OCI-M2 (cell line): ENCODE measurements around the gene TRIM22.
"Not testable (repeated sequence)": the region's sequence is repeated elsewhere in the genome, so short reads cannot be mapped to it uniquely, and the experiment has no call there.

Experiments used
- DNase-seq: peaks from one replicate; lab custom pipeline; 2025; ENCODE audit not compliant: unreplicated experiment; lab: John Stamatoyannopoulos, UW

The TRIM22 gene, protein sequence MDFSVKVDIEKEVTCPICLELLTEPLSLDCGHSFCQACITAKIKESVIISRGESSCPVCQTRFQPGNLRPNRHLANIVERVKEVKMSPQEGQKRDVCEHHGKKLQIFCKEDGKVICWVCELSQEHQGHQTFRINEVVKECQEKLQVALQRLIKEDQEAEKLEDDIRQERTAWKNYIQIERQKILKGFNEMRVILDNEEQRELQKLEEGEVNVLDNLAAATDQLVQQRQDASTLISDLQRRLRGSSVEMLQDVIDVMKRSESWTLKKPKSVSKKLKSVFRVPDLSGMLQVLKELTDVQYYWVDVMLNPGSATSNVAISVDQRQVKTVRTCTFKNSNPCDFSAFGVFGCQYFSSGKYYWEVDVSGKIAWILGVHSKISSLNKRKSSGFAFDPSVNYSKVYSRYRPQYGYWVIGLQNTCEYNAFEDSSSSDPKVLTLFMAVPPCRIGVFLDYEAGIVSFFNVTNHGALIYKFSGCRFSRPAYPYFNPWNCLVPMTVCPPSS

DNA sequence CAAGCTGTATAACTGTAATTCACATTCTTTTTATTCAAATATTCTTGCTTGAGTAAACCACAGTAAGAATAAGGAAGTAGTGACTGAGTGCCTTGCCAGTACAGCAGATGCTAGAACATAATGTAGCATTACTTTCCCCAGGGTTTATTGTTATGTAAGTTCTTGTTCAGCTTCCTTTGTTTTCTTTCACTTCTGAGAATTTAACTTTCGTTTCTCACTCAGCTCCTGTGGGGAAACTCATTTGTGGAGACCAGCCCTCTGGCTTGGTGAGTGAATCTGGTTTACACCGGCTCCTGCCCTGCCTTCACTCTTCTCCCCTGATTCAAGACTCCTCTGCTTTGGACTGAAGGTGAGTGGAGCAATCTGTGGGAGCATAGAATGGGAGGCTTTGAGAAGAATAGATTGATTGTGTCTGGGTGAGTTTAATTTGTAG, at the start of gene TRIM22:
TSS of gene TRIM22 (plus strand) at position 240 of the 433 bp plus-strand sequence. CDS start 6,443 bp downstream, outside the sequence.
- DNase-seq = no peak

DNA sequence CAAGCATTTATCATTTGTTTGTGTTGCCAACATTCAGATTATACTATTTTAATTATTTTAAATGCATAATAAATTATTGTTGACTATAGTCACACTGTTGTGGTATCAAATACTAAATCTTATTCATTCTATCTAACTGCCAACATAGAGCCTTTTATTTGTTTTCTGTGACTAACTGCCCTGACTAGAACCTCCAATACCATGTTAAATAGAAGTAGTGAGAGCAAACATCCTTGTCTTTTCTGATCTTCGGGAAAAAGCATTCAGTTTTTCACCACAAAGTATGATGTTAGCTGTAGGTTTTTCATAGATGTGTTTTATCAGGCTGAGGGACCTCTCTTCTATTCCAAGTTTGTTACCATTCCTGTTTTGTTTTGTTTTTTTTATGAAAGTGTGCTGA, 49.6 kb upstream of the TRIM22 start:
- DNase-seq = no peak

DNA sequence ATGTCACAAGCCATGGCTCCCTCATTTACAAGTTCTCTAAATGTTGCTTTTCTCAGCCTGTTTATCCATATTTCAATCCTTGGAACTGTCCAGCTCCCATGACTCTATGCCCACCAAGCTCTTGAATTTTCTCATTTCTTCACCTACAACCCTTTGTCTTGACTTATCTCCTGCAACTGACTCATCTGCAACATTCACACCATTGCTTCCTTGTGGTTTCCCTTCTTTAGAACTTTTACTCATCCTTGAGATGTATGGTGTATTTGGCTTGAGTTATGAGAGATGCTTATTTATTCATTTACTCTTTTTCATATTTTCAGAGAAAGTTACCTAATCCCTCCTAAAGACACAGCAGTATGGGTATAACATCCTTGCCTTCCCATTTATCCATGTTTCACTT, 46.0 kb upstream of the TRIM22 start:
- DNase-seq = no peak

DNA sequence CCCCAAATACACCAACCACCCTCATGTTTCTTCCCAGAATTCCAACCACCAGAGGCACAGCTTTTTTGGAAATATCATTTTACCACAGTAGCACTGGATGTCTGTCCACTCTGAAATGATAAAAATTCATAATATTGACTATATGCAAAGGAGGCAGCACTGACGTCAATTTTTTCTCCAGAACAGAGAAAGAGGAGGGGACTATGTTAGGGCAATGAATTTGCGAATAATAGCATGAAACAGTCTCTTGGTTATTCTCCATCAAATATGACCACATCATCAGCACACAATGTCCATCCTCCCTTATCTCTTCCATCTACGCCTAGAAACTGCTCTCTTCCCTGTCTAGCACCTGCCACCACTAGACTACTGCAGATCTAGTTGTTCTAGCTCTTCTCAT, 43.5 kb upstream of the TRIM22 start:
- no peak for DNase-seq

DNA sequence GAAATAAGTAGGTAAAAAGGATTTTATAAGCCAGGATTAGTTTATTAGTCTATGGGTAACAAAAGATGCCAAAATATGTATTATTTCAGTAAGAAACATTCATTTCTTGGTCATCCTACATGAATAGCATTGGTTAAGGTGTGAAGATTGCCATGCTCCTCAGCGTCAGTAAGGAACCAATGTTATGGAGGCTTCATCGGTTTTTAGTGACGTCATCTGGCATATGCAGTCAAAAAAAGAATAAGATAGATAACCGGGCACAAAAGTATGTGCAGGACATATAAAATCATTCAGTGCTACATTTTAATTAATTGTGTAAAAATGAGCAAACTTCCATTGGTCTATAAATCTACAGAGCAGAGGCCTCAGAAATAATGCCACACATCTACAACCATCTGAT, 34.1 kb upstream of the TRIM22 start:
- no peak for DNase-seq

DNA sequence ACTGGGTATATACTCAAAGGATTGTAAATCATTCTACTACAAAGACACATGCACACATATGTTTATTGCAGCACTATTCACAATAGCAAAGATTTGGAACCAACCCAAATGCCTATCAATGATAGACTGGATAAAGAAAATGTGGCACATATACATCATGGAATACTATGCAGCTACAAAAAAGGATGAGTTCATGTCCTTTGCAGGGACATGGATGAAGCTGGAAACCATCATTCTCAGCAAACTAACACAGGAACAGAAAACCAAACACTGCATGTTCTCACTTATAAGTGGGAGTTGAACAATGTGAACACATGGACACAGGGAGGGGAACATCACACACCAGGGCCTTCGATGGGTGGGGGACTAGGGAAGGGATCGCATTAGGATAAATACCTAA, 32.6 kb upstream of the TRIM22 start:
- not testable (repeated sequence) for DNase-seq

DNA sequence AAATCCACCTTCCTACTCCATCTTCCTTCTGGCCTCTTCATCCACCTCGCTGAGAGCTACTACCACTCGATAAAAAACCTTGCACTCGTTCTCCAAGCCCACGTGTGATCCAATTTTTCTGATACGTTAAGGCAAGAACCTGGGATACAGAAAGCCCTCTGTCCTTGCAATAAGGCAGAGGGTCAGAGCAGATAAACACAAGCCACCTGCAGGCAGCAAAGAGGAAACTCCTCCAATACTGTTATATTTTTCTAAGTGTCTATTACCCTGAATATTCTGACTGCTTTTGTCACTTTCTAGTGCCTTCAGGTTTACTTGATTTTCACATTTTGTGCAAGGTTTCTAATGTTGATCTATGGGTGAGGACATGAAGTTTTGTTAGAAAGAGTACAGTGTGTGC, 31.3 kb upstream of the TRIM22 start:
- no peak for DNase-seq

DNA sequence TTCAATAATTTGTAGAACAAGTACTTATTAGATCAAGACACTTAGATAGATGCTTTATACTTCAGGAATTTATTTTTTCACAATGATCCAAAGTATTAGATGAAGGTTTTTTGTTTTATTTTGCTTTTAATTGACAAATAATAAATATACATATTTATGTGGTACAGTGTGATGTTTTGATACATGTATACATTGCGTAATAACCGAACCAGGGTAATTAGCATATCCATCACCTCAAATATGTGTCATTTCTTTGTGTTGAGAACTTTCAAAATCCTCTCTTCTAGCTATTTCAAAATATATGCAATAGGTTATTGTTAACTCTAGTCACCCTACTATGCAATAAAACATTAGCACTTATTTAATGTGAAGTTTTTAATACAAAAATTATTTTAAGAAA, 26.1 kb upstream of the TRIM22 start:
- no peak for DNase-seq

DNA sequence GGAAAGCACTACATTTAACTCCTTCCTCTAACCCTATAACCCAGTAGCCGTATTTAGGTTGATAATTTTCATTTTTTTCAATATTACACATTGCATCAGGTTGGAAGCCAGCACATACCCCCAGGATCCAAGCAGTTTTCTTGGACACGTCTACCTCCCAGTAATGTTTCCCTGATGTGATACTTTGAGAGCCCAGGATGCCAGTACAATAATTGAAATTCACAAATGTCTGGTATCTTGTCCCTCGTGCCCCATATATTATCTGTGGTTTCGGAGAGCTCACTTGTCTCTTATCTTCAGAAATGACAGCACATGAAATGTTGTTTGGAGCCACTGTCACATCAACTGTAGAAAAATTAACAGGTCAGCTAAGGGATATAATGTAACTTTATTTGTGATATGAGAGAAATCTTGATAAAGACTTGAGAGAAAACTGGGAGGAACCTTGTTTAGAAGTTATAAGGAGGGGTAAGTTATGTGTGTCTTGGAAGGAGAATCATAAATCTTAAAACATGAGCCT, 24.5 kb upstream of the TRIM22 start:
- no peak for DNase-seq

DNA sequence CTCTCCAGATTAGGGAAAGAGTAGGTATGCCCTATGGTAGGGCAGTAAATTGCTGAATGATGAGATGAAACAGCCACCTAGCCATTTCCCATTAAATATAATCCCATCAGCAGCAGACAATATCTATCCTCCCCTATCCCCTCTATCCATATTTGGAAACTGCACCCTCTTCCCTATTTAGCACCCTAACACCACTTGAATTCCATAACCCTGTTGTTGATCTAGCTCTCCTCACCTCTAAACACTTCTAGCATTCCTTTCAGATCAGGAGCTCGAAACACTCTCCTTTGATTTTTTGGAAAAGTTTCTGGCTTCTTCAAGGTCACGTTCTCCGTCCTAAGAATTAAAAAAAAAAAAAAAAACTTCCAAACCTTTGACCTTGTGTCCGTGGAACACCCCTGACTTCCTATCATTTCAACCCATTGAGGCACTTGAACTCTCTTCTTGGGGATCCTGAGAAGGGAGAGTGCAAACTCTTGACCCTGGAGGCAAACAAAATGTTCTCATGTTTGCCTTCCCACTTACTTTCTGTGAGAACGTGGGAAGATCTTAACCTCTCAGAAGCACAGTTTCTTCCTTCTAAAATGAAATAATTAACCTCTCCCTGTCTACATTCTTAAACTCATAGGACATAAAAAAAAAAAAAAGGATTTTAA, 23.7 kb upstream of the TRIM22 start:
- no peak for DNase-seq

DNA sequence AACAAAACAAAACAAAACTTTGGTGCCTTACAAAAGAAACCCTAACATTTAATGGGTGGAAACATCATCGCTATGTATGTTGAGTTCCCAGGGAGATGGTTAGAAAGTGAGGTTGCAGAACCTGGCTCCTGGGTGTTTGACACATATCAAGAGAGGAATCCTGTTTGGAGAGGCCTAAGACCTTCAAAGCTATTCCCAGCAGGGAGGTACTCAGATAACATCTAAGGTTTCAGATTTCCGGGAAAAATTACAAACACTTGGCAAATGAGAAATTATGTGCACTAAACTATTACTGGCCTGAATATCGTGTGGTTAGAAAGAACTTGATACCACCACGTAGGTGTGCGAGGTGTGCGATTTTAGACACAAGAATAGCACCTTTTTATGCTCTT, 23.2 kb upstream of the TRIM22 start:
- DNase-seq = no peak

DNA sequence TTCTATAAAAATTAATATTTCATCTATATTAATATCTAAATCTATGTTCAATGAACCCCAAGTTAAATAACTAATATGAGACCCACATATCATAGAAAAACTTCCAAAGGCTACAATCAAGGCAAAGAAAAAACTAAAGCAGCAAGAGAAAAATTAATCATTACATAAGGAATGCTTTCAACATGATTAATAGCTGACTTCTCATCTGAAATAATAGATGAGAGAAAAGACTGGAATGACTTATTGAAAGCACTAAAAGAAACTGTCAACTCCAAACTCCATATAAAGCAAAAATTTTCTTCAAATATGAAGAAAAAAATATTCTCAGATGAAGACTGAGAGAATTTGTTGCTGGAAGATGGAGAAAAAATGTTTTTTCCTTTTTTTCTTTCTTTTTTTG, 17.8 kb upstream of the TRIM22 start:
- no peak for DNase-seq

DNA sequence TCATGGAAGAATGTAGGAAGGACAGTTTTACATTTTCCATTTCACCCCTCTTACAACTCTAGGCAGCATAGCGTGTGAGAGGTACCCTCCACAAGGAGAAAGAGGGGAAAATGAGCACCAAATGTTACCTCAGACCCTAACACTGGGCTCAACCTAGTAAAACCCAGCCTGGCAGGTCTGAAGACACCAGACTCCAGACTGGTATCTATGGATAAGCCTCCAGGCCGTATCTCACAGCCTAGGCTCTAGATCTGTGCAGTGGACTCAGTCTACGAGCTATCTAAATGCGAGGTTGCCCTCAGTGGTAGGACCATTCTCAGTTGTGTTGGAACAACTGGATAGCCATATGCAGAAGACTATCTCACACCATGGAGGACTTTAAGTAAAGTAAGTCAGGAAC, 15.2 kb upstream of the TRIM22 start:
- no peak for DNase-seq

DNA sequence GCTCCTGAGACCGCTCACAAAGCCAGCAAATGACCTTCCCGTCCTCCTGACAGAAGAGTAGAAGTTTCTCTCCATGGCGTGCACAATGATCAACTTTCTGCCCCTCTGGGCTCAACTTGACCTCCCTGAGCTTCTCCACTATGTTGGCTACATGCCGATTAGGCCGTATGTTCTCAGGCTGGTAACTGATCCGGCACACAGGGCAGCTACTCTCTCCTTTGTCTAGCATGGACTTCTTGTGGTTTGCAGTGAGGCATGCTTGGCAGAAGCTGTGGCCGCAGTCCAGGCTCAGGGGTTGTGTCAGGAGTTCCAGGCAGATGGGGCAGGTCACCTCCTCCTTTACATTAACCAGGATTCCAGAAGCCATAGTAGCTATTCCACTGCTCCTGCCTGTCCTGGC, 9.8 kb upstream of the TRIM22 start:
- DNase-seq = no peak

DNA sequence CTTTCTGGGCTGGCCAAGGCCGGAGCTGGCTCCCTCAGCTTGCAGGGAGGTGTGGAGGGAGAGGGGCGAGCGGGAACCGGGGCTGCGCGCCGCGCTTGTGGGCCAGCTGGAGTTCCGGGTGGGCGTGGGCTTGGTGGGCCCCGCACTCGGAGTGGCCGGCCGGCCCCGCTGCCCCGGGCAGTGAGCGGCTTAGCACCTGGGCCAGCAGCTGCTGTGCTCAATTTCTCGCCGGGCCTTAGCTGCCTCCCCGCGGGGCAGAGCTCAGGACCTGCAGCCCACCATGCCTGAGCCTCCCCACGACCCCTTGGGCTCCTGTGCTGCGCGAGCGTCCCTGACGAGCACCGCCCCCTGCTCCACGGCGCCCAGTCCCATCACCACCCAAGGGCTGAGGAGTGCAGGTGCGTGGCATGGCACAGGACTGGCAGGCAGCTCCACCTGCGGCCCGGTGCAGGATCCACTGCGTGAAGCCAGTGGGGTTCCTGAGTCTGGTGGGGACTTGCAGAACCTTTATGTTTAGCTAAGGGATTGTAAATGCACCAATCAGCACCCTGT, 6.6 kb upstream of the TRIM22 start:
- DNase-seq = not testable (repeated sequence)

DNA sequence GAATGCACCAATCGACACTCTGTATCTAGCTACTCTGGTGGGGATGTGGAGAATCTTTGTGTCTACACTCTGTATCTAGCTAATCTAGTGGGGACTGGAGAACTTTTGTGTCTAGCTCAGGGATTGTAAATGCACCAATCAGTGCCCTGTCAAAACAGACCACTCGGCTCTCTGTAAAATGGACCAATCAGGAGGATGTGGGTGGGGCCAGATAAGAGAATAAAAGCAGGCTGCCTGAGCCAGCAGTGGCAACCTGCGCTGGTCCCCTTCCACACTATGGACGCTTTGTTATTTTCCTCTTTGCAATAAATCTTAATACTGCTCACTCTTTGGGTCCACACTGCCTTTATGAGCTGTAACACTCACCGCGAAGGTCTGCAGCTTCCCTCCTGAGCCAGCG, 6.0 kb upstream of the TRIM22 start:
- not testable (repeated sequence) for DNase-seq

DNA sequence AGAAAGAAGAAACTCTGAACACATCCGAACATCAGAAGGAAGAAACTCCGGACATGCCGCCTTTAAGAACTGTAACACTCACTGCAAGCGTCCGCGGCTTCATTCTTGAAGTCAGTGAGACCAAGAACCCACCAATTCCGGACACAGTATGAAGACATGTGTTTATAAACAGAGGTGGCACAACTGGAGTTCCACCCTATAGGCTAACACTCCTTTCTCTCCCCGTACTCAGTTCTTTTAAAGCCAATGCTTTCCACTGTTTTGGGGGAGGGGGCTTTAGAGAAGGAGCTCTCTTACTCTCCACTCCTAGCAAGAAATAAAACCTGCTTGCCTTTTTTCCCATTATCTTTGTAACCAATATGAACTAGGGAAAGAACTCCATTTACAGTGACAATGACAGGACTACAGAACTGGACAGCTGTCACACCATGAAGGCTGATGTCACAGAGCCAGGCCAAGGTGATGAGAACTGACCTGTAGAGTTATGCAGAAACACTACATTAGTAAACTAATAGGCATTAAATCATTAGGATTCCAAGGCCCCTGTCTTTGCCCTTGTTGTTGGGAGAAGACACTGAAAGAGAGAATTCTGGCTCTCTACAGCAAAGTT, 5.4 kb upstream of the TRIM22 start:
- DNase-seq = no peak

DNA sequence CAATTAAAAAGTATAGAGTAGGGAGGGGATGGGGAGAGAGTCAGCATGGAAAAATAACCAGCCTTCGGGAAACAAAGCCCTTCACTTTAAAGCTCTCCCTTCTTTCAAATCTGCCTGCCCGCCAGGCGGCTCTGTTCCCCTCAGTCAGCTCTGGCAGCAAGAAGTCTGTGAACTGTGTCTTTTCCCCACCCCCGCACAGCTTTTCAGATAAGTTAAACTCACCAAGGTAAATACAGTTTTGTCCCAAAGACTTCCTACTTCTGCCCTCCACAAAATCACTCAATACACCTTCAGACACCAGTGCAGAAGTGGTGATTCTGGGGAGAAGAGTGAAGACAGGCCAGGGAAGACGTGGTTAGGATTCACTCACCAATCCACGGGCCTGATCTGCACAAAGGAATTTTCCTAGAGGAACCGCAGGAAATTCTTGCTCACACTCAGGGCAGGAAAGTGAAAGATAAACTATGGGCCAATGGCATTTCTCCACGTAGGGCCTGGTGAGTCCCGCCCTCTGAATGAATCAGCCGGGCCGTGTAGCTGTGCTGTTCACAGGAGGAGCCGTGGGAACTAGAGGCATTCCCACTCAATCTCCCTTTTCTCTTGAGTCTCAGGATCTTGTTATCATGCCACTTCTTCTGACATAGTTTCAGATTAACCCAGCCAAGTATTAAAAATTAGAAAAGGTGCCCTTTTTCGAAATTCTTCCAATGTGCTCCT, 4.8 kb upstream of the TRIM22 start, which contains the start of gene TRIM5:
TSS of gene TRIM5 (minus strand) at position 429 of the 717 bp plus-strand sequence. CDS start 4,897 bp downstream, outside the sequence.
- peak; percentile 66 for DNase-seq

DNA sequence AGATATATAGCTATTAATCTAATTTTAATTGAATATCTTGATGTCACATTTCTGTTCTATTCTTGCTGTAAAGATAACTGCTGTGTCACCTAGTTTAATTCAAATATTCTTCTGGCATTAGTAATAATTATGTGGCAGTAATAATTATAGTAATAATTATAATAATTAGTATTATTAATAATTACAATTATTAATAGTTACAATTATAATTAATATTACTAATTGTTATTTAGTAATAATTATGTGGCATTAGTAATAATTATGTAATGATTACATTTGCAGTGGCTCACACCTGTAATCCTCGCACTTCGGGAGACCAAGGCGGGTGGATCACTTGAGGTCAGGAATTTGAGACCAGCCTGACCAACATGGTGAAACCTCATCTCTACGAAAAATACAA, 3.2 kb upstream of the TRIM22 start:
- no peak for DNase-seq

DNA sequence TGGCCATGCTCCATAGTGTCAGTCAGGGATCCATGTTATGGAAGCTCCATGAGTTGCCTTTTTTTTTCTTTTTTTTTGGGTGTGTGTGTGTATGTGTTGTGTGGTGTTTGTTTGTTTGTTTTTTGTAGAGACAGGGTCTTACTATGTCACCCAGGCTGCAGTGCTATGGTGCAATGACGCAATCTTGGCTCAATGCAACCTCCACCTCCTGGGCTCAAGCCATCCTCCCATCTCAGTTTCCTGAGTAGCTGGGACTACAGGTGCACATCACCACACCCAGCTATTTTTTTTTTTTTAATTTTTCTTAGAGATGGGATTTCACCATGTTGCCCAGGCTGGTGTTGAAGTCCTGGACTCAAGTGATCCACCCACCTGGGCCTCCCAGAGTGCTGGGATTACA, 1.1 kb upstream of the TRIM22 start:
- no peak for DNase-seq

DNA sequence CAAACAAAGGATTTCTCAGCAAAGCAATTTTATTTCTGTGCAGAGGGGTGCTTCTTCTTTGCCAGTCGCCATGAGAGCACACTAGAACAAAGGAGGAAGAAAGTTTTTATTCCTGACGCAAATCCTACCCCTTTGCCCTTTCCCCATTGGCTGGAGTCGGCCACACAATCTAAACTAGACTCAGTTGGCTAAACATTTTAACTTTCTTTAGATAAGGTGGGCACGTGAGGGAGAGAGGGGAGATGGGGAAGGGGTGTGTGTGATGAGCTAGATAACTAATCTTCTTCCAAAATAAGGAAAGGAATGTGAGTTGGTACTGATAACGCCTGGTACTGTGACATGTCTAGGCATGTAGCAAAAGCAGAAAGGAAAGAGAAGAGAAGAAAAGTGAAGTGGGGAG, 626 bp downstream of the TRIM22 start:
- DNase-seq = no peak
